NCI-H345 (cell line): ENCODE data around the gene PPIL3.
"Not testable (repeated sequence)": the region's sequence is repeated elsewhere in the genome, so short reads cannot be mapped to it uniquely, and the experiment has no call there.

Experiments
- DNase-seq: peaks from one replicate; lab custom pipeline; 2025; lab: John Stamatoyannopoulos, UW

The PPIL3 gene

GRCh38 chr2:200888704-200889625, at the start of gene PPIL3, which contains the start of gene NIF3L1:
TSS of gene PPIL3 (minus strand) at chr2:200889077. CDS start at chr2:200887615, 1,462 bp downstream.
TSS of gene NIF3L1 (plus strand) at chr2:200889371. CDS start at chr2:200891944, 2,573 bp downstream.
- DNase-seq = peak; percentile 99

GRCh38 chr2:200930947-200931626, 42.2 kb upstream of the PPIL3 start:
- no peak for DNase-seq

GRCh38 chr2:200929334-200930249, 40.7 kb upstream of the PPIL3 start:
- no peak for DNase-seq

- no peak for DNase-seq
These were observed 33.6 kb upstream of the PPIL3 start for GRCh38 chr2:200922439-200922838.

GRCh38 chr2:200913654-200914053, 24.8 kb upstream of the PPIL3 start:
- no peak for DNase-seq

GRCh38 chr2:200909958-200910357, 21.1 kb upstream of the PPIL3 start:
- DNase-seq = no peak

- DNase-seq = peak; percentile 48
These were observed 16.9 kb upstream of the PPIL3 start for GRCh38 chr2:200905618-200906296.

GRCh38 chr2:200901459-200902072, 12.7 kb upstream of the PPIL3 start:
- DNase-seq = peak; percentile 55

GRCh38 chr2:200899482-200899881, 10.6 kb upstream of the PPIL3 start:
- DNase-seq = no peak

- not testable (repeated sequence) for DNase-seq
These were observed 7.1 kb downstream of the PPIL3 start for GRCh38 chr2:200881715-200882249.

GRCh38 chr2:200878289-200878880, 10.5 kb downstream of the PPIL3 start:
- DNase-seq = no peak

- no peak for DNase-seq
These were observed 11.4 kb downstream of the PPIL3 start for GRCh38 chr2:200877443-200877842.

GRCh38 chr2:200873560-200873959, 15.3 kb downstream of the PPIL3 start:
- DNase-seq = no peak

- DNase-seq = no peak
These were observed 17.7 kb downstream of the PPIL3 start for GRCh38 chr2:200871151-200871550.

- DNase-seq = no peak
These were observed 19.9 kb downstream of the PPIL3 start for GRCh38 chr2:200869014-200869413.

GRCh38 chr2:200864176-200865034, 24.5 kb downstream of the PPIL3 start, which contains the start of gene CLK1:
TSS of gene CLK1 (minus strand) at chr2:200864658. CDS start at chr2:200861862, 2,796 bp downstream.
- peak; percentile 96 for DNase-seq

- DNase-seq = peak; percentile 36
These were observed 25.1 kb downstream of the PPIL3 start for GRCh38 chr2:200863782-200864175.

GRCh38 chr2:200862532-200863000, 26.3 kb downstream of the PPIL3 start:
- peak; percentile 29 for DNase-seq

GRCh38 chr2:200861617-200862155, 27.2 kb downstream of the PPIL3 start:
- DNase-seq = no peak
